HepG2 (cell line): ENCODE results near the gene NCMAP. TPM values are rescaled to one million over a fixed set of nuclear protein-coding genes. Genes with fewer than 3 reads are reported as not detected.

Experiments
- ATAC-seq: fragments of 200-7000 bp; cut with Tn5 transposase; 3 replicates; pipeline ENCODE4 v1.9.1; 2020; ENCODE audit warnings: mild to moderate bottlenecking, moderate library complexity
- BruUV-seq: library from RNA; stranded (reverse); fragments of 400-500 nt; replicated peaks from 2 replicates; lab custom pipeline; 2021; lab: Mats Ljungman, UMichigan
- CTCF ChIA-PET: fragments of 300-600 bp; formaldehyde crosslinking; extraction: SDS; loops from one replicate; lab custom pipeline; 2021; ENCODE audit warnings: low total read pairs, inconsistent platforms, low intra/inter-chr PET ratio; lab: Yijun Ruan, JAX
- POLR2A ChIA-PET: fragments of 350-600 bp; sonication (Branson Sonifier 250); formaldehyde crosslinking; loops from one replicate; lab custom pipeline; 2020; ENCODE audit warnings: antibody characterized with exemption, inconsistent platforms; lab: Yijun Ruan, JAX
- DNase-seq: peaks from one replicate; pipeline ENCODE4 v3.0.0-alpha.2; 2015; ENCODE audit warnings: low spot score
- FAIRE-seq: peaks from 3 replicates; lab custom pipeline; 2011; peaks lifted over from hg19 to GRCh38; lab: Jason Lieb, UNC
- H2AFZ ChIP-seq: one replicate; pipeline ENCODE4 v1.6.1; 2011; ENCODE audit warnings: low read length, inconsistent platforms
- H3K27ac ChIP-seq: fragments of 300-600 bp; 3 replicates; pipeline ENCODE4 v1.8.0; 2011; ENCODE audit warnings: mixed run types, mild to moderate bottlenecking, mixed read lengths, low read length, inconsistent platforms; ENCODE audit not compliant: insufficient read depth; ENCODE audit errors: extremely low read length
- H3K27me3 ChIP-seq, 2 experiments: fragments of 200-600 bp in 1 of 2; 2 replicates in 1 of 2; 3 replicates in 1 of 2; pipeline versions ENCODE4 v1.6.0 to v1.8.0; 2011; ENCODE audit warnings: low read length in 2 of 2, mild to moderate bottlenecking in 2 of 2, moderate library complexity in 2 of 2, inconsistent platforms in 1 of 2; ENCODE audit not compliant: insufficient read depth in 2 of 2, control insufficient read depth in 1 of 2
- H3K36me3 ChIP-seq, 2 experiments: fragments of 200-600 bp in 1 of 2; replicated peaks in 1 of 2; 2 replicates in 1 of 2; 3 replicates in 1 of 2; pipeline versions ENCODE4 v1.5.1 to v1.8.0; 2011; ENCODE audit warnings: low read length in 2 of 2, inconsistent platforms in 1 of 2; ENCODE audit not compliant: insufficient read depth in 2 of 2, control insufficient read depth in 1 of 2
- H3K4me1 ChIP-seq: 2 replicates; pipeline ENCODE4 v1.5.1; 2012; ENCODE audit warnings: low read length, inconsistent platforms; ENCODE audit not compliant: insufficient read depth
- H3K4me2 ChIP-seq: 2 replicates; pipeline ENCODE4 v1.6.0; 2011; ENCODE audit warnings: low read depth, low read length, inconsistent platforms
- H3K4me3 ChIP-seq, 3 experiments: fragments of 200-600 bp in 1 of 3; sonication (generic), shearing (Covaris generic) in 1 of 3; replicated peaks in 1 of 3; 2 replicates each; pipeline ENCODE4 v1.5.1; 2011 to 2016; ENCODE audit warnings: low read length in 3 of 3, inconsistent platforms in 2 of 3, low read depth in 2 of 3, mild to moderate bottlenecking in 2 of 3, control low read depth in 1 of 3, mixed read lengths in 1 of 3; ENCODE audit not compliant: insufficient read depth in 1 of 3
- H3K79me2 ChIP-seq: one replicate; pipeline ENCODE4 v1.6.1; 2011; ENCODE audit warnings: low read length, inconsistent platforms; ENCODE audit not compliant: insufficient read depth
- H3K9ac ChIP-seq: 2 replicates; pipeline ENCODE4 v1.6.0; 2011; ENCODE audit warnings: mild to moderate bottlenecking, low read depth, low read length, inconsistent platforms; ENCODE audit not compliant: insufficient read depth
- H3K9me3 ChIP-seq: 2 replicates; pipeline ENCODE4 v1.5.1; 2012; ENCODE audit warnings: mild to moderate bottlenecking, low read length
- H4K20me1 ChIP-seq: 2 replicates; pipeline ENCODE4 v1.6.0; 2011; ENCODE audit warnings: inconsistent platforms, mild to moderate bottlenecking, low read length, moderate library complexity; ENCODE audit not compliant: insufficient read depth
- AGO2 ChIP-seq: fragments of 200-400 bp; formaldehyde crosslinking; optimal IDR thresholded peaks from 2 replicates; pipeline ENCODE3; 2017; ENCODE audit warnings: mild to moderate bottlenecking, low read depth, low read length, moderate library complexity
- ATF5 ChIP-seq: sonication (generic); formaldehyde crosslinking; IDR thresholded peaks from 2 replicates; pipeline ENCODE4 v1.4.0; 2020; ENCODE audit warnings: mild to moderate bottlenecking, low read depth, missing genetic modification reagents
- ATM ChIP-seq: fragments of 450-650 bp; IDR thresholded peaks from 2 replicates; pipeline ENCODE4 v1.7.1; 2017; ENCODE audit warnings: mild to moderate bottlenecking, borderline replicate concordance
- CENPBD1 ChIP-seq: sonication (generic); formaldehyde crosslinking; IDR thresholded peaks from 2 replicates; pipeline ENCODE4 v1.8.0; 2022; ENCODE audit warnings: missing genetic modification reagents, low read depth, mild to moderate bottlenecking, borderline replicate concordance
- ETV5 ChIP-seq: IDR thresholded peaks from 2 replicates; pipeline ENCODE4 v1.6.1; 2018; ENCODE audit warnings: missing biosample characterization, missing genetic modification reagents, inconsistent platforms, borderline replicate concordance
- FOXA3 ChIP-seq: IDR thresholded peaks from 2 replicates; pipeline ENCODE4 v1.6.1; 2016; ENCODE audit warnings: missing genetic modification reagents, missing compliant biosample characterization
- HNRNPUL1 ChIP-seq: fragments of 200-400 bp; formaldehyde crosslinking; IDR thresholded peaks from 2 replicates; pipeline ENCODE4 v1.6.1; 2017; ENCODE audit warnings: low read depth, mild to moderate bottlenecking, low read length, moderate library complexity
- MAF1 ChIP-seq: sonication (generic); formaldehyde crosslinking; IDR thresholded peaks from 2 replicates; pipeline ENCODE4 v1.5.0; 2020; ENCODE audit warnings: missing genetic modification reagents, borderline replicate concordance
- MEIS2 ChIP-seq: sonication (generic); formaldehyde crosslinking; IDR thresholded peaks from 2 replicates; pipeline ENCODE4 v1.9.0; 2021; ENCODE audit warnings: mild to moderate bottlenecking, missing genetic modification reagents
- MTA3 ChIP-seq: sonication (generic); formaldehyde crosslinking; IDR thresholded peaks from 2 replicates; pipeline ENCODE4 v1.4.0; 2020; ENCODE audit warnings: missing genetic modification reagents
- MYNN ChIP-seq: sonication (generic); formaldehyde crosslinking; IDR thresholded peaks from 2 replicates; pipeline ENCODE4 v1.4.0; 2020; ENCODE audit warnings: mild to moderate bottlenecking, low read depth, missing genetic modification reagents
- MZF1 ChIP-seq: sonication (generic); formaldehyde crosslinking; IDR thresholded peaks from 2 replicates; pipeline ENCODE4 v1.8.1; 2023; ENCODE audit warnings: mild to moderate bottlenecking, missing genetic modification reagents, borderline replicate concordance
- NFKB2 ChIP-seq: sonication (generic); formaldehyde crosslinking; IDR thresholded peaks from 2 replicates; pipeline ENCODE4 v1.4.0; 2020; ENCODE audit warnings: missing genetic modification reagents, borderline replicate concordance
- POLR2G ChIP-seq: fragments of 200-400 bp; formaldehyde crosslinking; IDR thresholded peaks from 2 replicates; pipeline ENCODE4 v1.6.1; 2018; ENCODE audit warnings: mild to moderate bottlenecking, low read depth, low read length, moderate library complexity
- SMYD3 ChIP-seq: sonication (generic); formaldehyde crosslinking; IDR thresholded peaks from 2 replicates; pipeline ENCODE4 v1.8.1; 2023; ENCODE audit warnings: mild to moderate bottlenecking, missing genetic modification reagents
- SNAI1 ChIP-seq: sonication (generic); formaldehyde crosslinking; IDR thresholded peaks from 2 replicates; pipeline ENCODE4 v1.5.0; 2020; ENCODE audit warnings: mild to moderate bottlenecking, missing genetic modification reagents, borderline replicate concordance
- TOE1 ChIP-seq: sonication (generic); formaldehyde crosslinking; IDR thresholded peaks from 2 replicates; pipeline ENCODE4 v1.4.0; 2020; ENCODE audit warnings: mild to moderate bottlenecking, missing genetic modification reagents
- ZMYM3 ChIP-seq: sonication (generic); formaldehyde crosslinking; IDR thresholded peaks from 2 replicates; pipeline ENCODE4 v1.5.1; 2020; ENCODE audit warnings: mild to moderate bottlenecking, missing genetic modification reagents
- ZNF569 ChIP-seq: sonication (generic); formaldehyde crosslinking; IDR thresholded peaks from 2 replicates; pipeline ENCODE4 v1.5.0; 2020; ENCODE audit warnings: mild to moderate bottlenecking, missing genetic modification reagents, moderate library complexity, borderline replicate concordance
- ZNF672 ChIP-seq: sonication (generic); formaldehyde crosslinking; IDR thresholded peaks from 2 replicates; pipeline ENCODE4 v1.8.1; 2022; ENCODE audit warnings: missing genetic modification reagents
- ZNF776 ChIP-seq: sonication (generic); formaldehyde crosslinking; IDR thresholded peaks from 2 replicates; pipeline ENCODE4 v1.4.0; 2020; ENCODE audit warnings: mild to moderate bottlenecking, missing genetic modification reagents
- ZNF781 ChIP-seq: sonication (generic); formaldehyde crosslinking; IDR thresholded peaks from 2 replicates; pipeline ENCODE4 v1.5.1; 2020; ENCODE audit warnings: borderline replicate concordance, mild to moderate bottlenecking, missing genetic modification reagents; ENCODE audit errors: not compliant biosample characterization
- WGBS: methylation state at CpG from one replicate; pipeline ENCODE4 v1.1.6; 2017; ENCODE audit warnings: low lambda C conversion rate; 5-methylcytosine and 5-hydroxymethylcytosine counted together
- in situ Hi-C: cut with HindIII; loops from 2 replicates; pipeline ENCODE4 v1.10.0; 2017; ENCODE audit warnings: low pct_unique_long_range_greater_than_20kb; ENCODE audit not compliant: extremely low pct_ligation_motif_present
- intact Hi-C: fragments of 100-400 bp; cut with micrococcal nuclease; formaldehyde crosslinking; loops from one replicate; pipeline ENCODE4 v1.10.0; 2022; ENCODE audit not compliant: unreplicated experiment
- polyA plus RNA-seq, 8 experiments: library from polyadenylated mRNA; depleted of rRNA in 3 of 8; stranded (reverse) in 7 of 8; unstranded in 1 of 8; fragments of >200 nt; fragmentation: Illumina TruSeq in 4 of 8; extraction: Trizol in 4 of 8; gene quantifications; 2 replicates each; pipeline versions ENCODE4 v1.2.1 to v1.2.3, GENCODE V29; 2011 to 2016; ENCODE audit warnings: low read depth in 4 of 8, missing spikeins in 1 of 8, mixed read lengths in 1 of 8; ENCODE audit not compliant: insufficient read depth in 1 of 8
- total RNA-seq, 5 experiments: library from RNA; depleted of rRNA; stranded (reverse); fragments of >200 nt; fragmentation: Illumina TruSeq; extraction: Trizol; gene quantifications; 2 replicates each; pipeline ENCODE4 v1.2.3, GENCODE V29; 2016; ENCODE audit warnings: low read depth in 1 of 5

NCMAP gene
- total and polyA plus RNA-seq, 2 of the 13 experiments (the other 11 are each of a cell fraction or from before 2014, with no cell fraction given), result 2.7 to 20.0 TPM

- TF ChIP-seq ATF5 (CRISPR knock-in tag), result no peak
- TF ChIP-seq POLR2G, result peak; percentile 19; the same call in 1 of the 2 replicates
- TF ChIP-seq MTA3, result no peak
- no peak for TF ChIP-seq ETV5 (CRISPR knock-in tag)
- no peak for TF ChIP-seq ZNF672 (CRISPR knock-in tag)
- TF ChIP-seq ZNF569 (CRISPR knock-in tag), result no peak
- peak; percentile 63 for TF ChIP-seq AGO2
- TF ChIP-seq ZNF781 (CRISPR knock-in tag), result no peak
Measured at GRCh38 chr1:24641646-24642151, 85.8 kb downstream of the NCMAP start (continued).

GRCh38 chr1:24642481-24643362 lies 86.8 kb downstream of the NCMAP start, which contains the start of gene SRRM1:
Gene SRRM1 (plus strand): TSS chr1:24643302. CDS start chr1:24643327, 25 bp downstream.
- no peaks in the 10 kb centered on the region; a peak in 1 of 5 replicates for H3K27me3 ChIP-seq
- H4K20me1 ChIP-seq, result peaks cover 22% of the 10 kb centered on the region
- ChIA-PET CTCF (no interaction called here), POLR2A (interaction anchor here (1.2 to 1.5 kb wide), 4 partner anchors 37 to 188 kb away, joined by 3 to 4 read pairs (median 3); partner anchors contain the start of gene RCAN3)
- H3K27ac ChIP-seq, result peak within 1 kb of the TSS; percentile 100
- WGBS, result 0% methylated on average over 30 of the region's 95 CpGs
- peak; percentile 91 for ATAC-seq
- peaks cover 61% of the 10 kb centered on the region for H3K4me1 ChIP-seq
- H3K9me3 ChIP-seq, result no peaks in the 10 kb centered on the region
- FAIRE-seq, result peak; percentile 99
- H3K36me3 ChIP-seq, result peaks cover 0 to 14% of the 10 kb centered on the region in 2 experiments; a peak in 3 of 5 replicates
- peak within 1 kb of the TSS; percentile 94 for H3K4me2 ChIP-seq
- H3K79me2 ChIP-seq, result peaks cover 52% of the 10 kb centered on the region
- no peak within 1 kb of the TSS for H2AFZ ChIP-seq
- TSS peak; percentile 98 for BruUV-seq
- DNase-seq, result peak; percentile 99
- H3K4me3 ChIP-seq, result peak within 1 kb of the TSS; percentile 94 to 98 (median 98)
- intact Hi-C loops, result loop anchor here (5.0 kb wide), 2 partner anchors 230 to 625 kb away; partner anchors contain the start of gene STPG1
- peak within 1 kb of the TSS; percentile 100 for H3K9ac ChIP-seq
- in situ Hi-C loops, result no loop called here
- TF ChIP-seq ZMYM3, result no peak
- TF ChIP-seq ETV5 (CRISPR knock-in tag), result peak; percentile 14; the same call in 1 of the 2 replicates
- TF ChIP-seq ZNF776 (CRISPR knock-in tag), result peak; percentile 24; the same call in 1 of the 2 replicates
- peak; percentile 61 for TF ChIP-seq FOXA3
- TF ChIP-seq SMYD3, result peak; percentile 75
- TF ChIP-seq NFKB2 (CRISPR knock-in tag), result peak; percentile 66
- TF ChIP-seq CENPBD1 (CRISPR knock-in tag), result no peak; the same call in 1 of the 2 replicates
- no peak for TF ChIP-seq MYNN (CRISPR knock-in tag)
- TF ChIP-seq HNRNPUL1, result no peak
- TF ChIP-seq MAF1 (CRISPR knock-in tag), result no peak
- TF ChIP-seq SNAI1 (CRISPR knock-in tag), result 0 out of 2 replicates have a peak, but pooled peaks have one; percentile 83
- no peak; the same call in 1 of the 2 replicates for TF ChIP-seq MEIS2
- TF ChIP-seq TOE1, result no peak
- TF ChIP-seq MZF1 (CRISPR knock-in tag), result no peak
- TF ChIP-seq ATM, result no peak
